ENCODE measurements around the gene UST.
"Not testable (repeated sequence)": the region's sequence is repeated elsewhere in the genome, so short reads cannot be mapped to it uniquely, and the experiment has no call there.

Gene UST

DNA sequence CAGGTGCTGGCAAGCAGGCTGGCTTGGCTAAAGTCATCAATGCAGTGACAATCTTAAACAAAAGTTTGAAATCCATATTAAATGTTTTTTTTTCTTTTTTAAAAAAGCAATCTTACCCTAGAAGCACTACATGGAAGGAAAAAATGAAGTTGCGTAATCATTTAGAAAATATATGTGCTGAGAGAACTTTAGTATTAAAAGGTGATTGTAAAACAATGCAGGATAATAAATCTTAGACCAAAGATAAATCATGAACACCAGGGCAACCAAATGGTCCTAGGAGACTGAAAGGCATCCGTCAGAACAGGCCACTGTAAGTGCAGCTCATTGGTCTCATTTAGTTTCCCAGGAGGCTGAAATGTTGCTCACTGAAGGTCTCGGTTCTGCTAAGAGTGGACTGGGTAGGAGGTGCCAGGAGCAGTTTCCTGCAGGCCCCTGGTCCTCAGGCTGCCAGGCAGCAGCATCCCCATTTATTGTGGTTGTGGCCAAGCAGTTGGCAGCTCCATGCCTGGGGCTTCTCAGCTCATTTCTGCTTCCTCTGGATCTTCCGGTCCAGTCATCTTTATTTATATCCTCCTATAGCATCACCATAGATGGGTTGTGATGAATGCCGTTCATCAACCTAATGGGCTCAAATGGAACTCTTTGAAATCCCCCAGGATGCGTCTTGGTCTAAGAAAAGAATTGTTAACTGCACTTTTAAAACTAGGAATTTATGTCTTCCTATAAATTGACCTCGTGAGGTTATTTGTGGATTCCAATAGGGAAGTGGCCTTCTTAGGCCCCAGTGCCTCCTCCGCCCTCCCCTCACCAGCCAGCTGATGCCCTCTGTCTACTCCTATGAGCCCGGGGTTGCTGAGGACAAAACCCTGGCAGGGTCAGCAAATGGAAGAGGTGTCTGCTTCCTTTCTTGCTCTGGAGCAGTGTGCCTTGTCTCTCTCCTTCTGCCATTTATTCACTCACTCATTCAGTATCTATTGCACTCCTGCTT, 269.0 kb downstream of the UST start:
- no peak for DNase-seq

DNA sequence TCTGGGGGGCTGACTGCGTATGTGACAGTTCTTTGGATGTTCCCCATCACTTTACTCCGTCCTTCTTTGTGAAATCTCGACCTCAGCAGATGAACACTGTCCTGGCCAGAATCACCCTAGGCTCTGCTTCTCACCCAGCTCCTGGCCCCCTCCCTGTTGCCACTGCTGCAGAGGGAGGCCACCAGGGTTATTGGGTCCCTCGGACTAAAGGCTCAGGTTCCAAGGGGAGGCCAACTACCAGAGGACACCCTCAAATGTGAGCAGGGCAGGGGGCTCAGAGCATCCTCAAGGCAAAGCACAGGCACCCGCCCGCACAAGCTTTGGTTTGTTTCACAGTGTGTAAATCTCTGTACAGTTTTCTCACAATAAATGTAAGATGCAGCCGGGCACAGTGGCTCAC, 269.9 kb downstream of the UST start:
- no peak for DNase-seq

DNA sequence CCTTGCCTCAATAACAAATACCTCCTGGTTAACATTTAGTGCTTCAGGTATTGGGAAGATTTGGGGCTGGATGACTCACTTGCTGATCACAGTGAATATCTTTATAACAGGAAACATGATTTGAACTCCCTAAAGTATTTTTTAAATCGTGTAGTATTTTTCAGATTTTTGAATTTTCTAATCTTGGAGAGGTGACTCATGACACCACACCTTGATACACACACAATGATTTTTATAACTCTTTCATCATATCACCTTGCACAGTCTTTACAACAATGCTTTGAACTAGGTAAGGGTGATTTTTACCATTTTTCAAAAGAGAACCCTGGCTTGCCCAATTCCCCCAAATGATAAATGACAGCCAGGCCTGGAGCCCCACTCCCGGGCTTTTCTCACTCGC, 273.5 kb downstream of the UST start:
- DNase-seq: no peak

DNA sequence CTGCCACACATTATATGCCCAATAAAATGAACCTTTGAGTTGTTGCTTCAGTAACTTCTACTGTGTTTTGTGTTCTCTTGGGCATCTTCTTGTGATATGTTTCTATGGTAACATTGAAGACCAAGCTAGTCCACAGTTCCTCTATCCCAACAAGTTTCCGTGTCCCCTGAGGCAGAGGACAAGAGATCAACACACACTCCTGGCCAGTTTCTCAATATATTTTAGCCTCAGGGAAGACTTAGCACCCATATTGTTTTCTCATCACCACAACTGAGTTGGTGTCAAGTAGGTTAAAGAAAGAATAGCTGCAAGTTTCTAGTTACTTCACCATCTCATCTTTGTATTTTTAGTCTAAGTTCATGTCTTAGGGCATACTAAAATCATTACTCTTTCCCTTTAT, 277.5 kb downstream of the UST start:
- no peak for DNase-seq

DNA sequence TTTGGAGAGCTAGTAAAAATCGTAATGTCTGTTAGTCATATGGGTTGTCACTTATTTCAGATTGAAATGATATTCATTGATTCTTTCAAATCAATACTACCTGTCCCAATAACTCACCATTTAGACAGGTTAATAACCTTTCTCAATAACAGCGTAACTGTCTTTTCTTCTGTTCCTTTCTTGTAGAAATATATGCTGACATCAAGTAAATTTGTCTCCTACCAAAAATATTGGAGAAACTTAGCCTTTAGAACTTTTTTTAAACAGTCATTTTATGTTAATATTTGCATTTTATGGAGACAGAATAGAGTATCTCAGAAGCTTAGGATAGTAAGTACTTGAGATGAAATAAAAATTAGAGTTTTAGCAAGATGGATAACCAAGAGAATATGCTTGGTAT, 278.2 kb downstream of the UST start:
- no peak for DNase-seq

DNA sequence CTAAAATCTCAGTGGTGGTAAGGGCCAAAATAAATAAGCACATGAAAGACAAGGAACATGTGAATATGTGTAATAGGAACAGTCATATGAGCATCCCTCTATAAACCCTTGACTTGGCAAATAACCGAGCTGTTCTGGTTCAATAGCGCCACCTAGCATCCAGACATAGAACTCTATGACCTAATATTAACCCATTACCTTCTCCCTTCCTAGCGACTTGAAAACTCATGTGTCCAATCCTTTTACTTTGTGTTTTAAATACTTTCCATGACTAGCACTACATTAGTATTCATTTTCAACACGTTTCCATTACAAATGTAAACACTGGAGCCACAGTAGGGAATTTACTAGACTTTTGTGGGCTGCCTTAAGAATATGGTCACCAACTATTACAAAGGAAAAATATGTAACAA, 279.7 kb downstream of the UST start:
- DNase-seq: peak; percentile 54

DNA sequence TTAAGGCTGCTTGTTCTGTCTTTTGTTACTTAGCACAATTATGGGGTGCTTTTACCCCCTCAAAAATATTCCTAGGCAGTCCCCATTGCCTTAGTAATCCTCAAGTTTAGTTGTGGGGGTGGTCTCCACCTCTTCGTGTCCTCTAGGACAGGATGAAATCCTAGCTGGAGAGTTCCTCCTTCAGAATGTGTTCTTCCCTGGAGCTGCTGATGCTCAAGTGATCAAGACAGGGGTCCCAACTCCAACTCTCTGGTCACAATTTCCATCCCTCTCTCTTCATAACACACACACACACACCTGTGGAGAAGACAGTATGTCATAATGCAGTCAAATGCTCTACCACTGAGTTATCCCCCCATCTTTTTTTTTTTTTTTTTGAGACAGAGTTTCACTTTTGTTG, 280.7 kb downstream of the UST start:
- DNase-seq: no peak

DNA sequence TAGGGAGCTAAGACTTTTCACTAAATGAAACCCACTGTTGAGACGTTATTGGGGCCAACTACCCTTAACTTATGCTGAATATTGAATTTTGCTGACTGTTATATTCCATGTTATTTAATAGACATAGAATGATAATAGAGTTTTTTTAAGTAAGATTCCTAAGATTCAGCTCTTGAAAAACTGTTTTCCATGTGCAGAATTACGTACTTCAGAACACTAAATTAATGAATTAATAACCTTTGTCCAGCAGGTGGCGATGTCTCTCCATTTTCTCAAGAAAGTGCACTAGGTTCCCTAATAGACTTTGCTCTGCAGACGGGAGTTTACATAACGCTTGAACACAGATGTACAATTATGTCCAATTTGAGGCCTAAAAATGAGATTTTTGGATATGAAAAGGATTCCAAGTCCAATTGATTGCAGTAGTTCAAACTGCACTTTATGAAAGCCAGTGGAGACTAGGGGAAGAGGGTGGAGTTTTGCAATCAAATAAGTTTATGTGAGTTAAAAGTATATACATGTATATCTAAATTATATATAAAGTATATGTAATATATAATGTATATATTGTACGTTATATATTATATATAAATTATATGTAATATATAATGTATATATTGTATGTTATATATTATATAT, 282.1 kb downstream of the UST start:
- peak; percentile 69 for DNase-seq

DNA sequence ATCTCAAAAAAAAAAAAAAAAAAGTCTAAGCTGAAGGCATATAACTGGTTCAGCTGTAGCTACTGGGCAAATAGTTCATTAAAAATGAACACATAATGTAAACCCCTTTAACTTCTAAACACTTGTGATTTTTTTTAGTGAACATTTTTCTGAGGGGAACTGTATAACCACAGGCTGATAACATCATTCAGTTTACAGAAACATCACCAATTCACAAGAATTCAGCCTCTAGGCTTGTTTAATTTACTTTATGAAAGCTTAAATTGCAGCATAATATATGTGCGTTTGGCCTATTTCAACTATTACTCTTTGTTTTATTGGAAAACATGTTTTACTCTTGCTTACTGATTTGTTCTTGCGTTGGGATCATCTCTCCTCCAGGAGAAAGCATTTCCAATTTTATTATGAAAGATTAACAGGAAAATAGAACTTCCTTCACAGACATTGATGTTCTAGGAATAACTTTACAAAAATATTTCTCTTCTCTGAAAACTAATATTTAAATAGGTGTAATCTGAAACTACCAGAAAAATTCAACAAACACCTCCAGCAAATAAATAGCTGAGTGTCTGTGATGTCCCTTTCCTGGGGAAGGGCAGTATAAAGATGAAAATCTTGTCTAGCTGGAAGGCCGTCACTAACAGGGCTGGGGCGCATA, 284.5 kb downstream of the UST start:
- DNase-seq: no peak

DNA sequence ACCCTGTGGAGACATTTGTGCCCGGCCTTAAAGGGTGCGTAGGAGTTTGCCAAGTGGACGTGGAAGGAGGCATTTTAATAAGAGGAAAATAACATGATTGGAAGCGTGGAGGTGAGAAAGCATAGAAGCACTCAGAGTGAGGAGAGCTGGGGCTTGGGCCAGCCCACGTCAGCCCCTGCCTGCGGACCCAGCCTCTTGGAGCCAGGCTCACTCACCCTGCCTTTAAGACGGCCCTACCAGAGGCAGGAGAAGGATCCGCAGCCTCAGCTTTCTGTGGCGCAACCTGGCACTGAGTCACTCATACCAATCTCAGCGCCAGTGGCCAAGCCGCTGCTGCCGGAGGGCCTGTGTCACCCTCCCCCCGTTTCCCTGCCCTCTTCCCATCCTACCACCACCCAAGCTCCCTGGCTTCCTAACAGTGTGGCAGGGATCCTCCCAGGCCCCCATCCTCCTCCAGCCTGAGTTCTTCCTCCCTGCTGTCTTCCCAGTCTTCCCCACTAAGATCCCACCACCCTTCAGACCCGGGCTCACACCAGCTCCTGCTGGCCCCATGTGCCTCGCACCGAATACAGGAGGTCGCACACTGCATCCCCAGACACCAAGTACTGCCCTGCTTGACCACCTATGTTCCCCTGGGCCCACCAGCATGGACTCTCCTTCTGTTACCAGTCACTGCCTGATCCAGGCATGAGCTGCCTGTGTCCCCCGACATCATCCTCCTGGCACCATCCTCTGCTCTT, 285.2 kb downstream of the UST start:
- DNase-seq: no peak

DNA sequence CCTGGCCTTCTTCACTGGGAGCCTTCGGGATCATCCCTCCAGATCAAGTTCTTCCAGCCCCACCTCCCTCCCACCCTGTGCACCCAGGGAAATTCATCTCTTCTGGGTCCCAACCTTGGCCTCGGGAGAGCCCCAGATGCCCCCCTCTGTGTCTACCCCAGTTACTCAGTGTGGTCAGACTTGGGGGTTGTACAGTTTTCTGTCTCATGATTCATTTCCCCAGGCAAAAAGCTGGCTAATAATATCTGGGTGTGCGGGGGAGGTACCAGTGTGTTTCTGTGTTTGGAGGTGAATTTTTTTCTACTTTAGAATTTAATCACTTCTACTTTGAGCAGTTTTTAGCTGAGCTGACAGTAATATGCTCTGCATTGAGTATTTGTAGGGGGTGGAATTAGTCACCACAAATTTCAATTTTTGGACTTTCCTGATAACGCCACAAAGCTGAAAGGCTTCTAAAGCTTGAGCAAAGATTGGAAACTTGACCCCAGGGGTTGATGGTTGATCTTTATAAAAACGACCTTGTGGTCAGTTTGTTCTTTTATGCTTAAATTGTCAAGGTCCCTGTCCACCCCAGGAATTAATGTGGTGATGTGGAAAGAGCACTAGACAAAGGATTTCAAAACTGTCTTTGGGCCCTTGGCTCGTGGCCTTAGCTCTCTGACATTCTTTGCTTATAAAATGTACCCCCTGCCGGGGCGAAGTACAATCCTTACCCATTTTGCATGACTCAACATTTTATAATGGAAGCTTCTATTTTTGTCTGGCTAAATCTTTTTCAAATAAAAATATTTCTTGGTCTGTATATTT, 286.0 kb downstream of the UST start:
- DNase-seq: no peak

DNA sequence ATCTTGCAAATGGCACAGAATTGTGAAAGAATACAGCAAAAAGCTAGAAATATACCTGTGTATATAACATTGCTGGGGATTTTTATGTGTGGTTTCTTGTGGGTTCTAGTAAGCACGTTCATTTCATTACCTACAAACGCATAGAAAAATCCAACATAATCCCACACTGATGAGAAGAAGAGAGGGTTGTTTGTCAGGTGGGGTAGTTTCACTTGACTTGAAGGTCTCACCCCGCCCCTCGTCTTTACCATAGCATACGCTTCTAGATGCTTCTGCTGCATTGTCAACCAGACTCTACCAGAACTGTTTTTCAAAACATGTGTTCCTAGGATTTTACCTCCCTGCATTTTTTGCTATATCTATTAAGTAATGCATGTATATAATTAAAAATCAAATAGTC, 286.6 kb downstream of the UST start:
- no peak for DNase-seq

DNA sequence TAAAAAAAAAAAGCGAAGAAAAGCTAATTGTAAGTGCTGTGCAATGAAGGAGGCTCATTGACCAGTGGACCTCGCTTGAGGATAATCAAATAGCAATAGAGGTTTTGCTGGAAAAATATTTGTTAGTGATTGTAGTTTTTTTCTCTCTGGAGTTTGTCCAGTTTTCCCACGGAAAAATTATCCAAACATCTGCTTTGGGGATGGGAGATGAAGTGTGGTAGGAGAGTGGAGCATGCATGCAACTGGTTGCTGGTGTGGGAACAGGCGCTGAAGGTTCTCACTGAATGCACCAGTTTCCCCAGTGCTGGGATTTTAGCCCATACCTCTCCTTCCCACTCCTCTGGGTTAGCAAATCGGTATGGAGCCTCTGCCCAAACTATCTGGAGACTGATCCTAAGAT, 288.9 kb downstream of the UST start:
- DNase-seq: no peak

DNA sequence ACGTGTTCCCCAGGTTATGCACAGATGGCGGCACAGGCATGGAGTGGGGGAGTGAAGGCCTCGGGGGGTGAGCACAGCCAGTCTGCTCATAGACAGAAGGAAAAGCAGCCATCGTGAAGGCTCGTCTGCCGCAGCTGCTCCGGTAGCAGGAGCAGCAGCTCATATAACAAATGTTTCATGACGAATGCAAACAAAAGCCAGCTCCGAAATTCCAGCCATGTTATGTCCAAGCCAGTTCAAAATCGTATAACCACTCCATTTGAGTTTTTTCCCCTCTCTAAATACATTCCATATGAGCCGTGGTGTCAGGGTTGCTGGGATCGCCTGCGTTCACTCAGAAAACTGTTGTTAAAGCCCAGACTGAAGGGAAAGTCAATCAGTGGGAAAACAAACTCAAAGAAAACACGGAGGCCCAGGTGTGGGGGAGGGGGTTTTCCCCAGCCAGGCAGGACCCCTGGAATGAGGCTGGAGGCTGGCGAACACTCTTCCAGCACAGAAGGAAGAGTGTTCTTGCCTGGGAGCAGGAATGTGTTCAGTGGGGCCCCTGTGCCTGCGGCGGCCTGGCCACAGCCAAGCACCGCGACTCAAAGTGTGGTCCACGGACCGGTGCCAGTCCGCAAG, 290.3 kb downstream of the UST start:
- no peak for DNase-seq

DNA sequence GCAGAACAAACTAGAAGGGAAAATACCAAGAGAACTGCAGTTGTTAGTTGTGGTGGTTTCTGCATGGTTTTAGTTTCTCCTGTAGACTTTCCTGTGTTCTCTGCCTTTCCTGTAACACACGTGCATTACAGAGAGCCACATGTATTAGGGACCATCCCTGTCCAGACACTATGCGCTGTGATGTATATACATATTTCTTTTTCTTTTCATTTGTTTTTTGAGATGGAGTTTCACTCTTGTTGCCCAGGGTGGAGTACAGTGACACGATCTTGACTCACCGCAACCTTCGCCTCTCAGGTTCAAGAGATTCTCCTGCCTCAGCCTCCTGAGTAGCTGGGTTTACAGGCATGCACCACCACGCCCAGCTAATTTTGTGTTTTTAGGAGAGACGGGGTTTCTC, 292.2 kb downstream of the UST start:
- not testable (repeated sequence) for DNase-seq

DNA sequence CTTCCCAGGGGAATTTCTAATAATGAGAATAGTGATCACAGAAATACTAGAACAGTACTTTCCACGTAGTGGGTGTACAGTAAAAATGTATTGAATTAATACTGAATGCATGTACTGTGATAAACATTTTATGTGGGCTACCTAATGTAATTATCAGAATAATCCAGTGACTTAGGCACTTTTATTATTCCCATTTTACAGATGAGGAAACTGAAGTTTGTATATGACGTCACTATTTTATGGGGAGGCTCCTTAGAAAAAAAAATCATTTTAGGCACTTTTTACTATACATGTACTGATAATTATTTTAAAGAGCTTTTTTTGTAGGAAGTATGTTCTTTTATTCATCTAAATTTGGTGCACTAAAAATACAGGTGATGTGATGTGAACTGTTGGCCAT, 295.1 kb downstream of the UST start:
- DNase-seq: no peak

DNA sequence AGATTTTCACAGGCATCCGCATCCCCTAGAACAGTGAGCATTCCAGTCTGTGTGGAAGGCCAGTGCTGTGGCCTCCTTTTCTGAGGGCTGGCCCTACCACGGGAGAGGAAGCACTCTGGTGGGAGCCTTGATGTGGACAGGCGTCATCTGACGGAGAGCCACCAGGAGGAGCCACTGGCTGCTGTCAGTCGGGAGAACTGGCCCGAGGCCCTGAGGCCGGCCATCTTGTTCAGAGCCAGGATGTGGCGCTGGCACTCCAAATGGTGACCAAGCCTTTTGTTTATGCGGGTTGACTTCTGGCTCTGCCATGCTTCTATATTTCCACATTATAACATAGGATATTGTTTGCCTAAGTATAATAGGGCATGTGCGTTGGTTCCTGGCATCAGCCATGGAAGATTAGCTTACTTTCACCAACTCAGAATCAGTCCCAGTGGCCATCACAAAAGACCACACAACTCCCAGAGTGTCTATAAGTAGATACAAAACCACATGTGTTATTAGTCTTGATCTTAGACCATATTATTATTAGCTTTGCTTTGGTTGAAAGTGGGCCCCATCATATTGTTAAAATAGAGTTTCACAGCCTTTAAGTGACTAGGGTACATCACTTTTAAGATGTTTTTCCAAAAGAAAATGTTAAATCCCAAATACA, 296.8 kb downstream of the UST start:
- DNase-seq: no peak

DNA sequence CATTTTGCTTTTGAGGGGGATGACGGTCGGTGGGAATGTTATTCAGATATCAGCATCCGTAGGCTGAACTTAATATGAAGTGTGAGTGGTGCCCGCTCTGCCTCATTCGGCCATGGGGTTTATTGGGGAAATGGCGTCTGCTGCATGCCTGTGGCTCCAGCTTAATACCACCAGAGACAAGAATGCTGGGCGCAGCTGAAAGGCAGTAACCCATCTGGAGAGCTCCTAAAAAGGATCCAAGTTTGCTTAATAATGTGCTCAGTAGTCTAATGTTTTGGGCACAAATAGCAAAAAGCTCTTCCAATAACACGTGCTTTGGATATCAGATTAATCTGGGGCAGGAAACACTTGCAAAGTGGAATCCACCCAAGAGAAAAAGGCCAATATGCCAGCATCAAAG, 297.7 kb downstream of the UST start:
- no peak for DNase-seq

DNA sequence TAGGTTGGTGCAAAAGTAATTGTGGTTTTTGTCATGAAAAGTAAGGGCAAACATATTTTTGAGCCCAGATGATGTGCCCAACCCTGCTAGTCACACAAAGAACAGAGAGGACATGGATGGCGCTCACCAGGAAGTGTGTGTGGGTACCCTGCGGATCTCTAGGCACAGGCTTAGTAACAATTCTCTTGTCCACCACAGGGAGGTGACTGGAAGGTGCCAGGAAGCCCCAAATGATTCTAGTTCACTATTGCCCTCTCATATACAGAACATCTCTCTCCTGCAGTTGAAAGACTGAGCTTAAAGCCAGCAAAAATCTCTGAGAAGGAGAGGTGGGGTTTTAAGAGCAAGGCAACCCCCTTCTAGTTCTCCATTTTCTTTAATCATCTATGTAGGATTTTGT, 298.6 kb downstream of the UST start:
- DNase-seq: no peak

DNA sequence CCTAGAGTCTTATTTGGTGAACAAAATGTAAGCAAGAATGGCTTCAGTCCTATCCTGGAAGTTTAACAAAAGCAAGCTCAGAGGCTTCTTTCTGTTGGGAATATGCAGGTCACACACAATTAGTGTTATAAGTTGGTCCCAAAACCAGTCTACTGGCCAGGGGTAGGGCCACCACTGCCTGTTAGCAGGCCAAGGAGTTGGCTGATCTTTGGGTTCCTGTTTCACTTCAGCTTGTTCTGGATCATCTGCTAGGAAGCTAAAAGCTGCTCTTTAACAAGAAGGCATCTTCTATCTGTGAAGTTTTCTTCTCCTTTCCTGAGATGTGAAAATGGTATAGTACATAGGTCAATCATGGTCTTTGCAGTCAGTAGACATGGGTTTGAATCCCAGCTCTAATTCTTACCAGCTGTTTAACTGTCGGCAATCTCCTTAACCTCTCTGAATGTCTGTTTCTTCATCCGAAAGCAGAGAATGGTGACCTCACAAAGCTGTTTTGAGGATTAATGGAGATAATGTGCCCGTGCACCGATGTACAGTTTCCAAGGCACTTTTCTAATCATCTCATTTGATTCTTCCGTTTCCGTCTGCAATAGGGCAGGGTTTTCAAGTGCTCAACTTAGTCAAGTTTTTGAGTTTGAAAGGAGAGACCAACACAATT, 299.5 kb downstream of the UST start:
- no peak for DNase-seq

DNA sequence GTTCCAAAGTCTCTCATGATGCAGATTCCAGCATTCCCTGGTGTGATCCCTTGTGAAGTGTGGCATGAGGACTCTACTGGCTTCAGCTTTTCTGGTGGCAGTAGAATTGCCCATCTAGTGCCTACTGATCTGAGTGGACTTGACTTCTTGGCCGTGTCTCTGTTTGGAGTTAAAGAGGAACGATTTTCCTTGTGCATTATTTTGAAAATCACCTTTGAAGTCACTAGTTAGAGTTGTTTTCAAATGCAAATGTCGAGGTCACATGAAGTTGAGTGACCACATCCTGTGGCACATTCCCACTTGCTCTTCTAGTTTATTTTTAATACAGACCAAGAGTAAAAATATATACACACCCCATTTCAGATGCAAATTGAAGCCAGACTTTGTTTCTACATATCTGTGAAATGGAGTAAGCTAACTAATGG, 300.0 kb downstream of the UST start:
- no peak for DNase-seq

Measured in COR-L47 (cell line).